GM13976 (cell line): ENCODE measurements around the gene MTAP.

Experiments
- DNase-seq: peaks from one replicate; pipeline ENCODE4 v3.0.0; 2012; ENCODE audit warnings: low spot score
- in situ Hi-C: fragments of 300-500 bp; cut with MboI; formaldehyde crosslinking; loops from one replicate; pipeline ENCODE4 v1.12.0; 2022; ENCODE audit warnings: low sequenced_read_pairs, mixed read lengths, inconsistent platforms; ENCODE audit not compliant: unreplicated experiment
- TF ChIP-seq, protein P1 (sequence below): IDR thresholded peaks from 2 replicates; pipeline ENCODE4 v1.5.1; 2012; ENCODE audit warnings: borderline replicate concordance, mild to moderate bottlenecking; ENCODE audit not compliant: insufficient read depth; ENCODE audit errors: extremely low read depth, missing control alignments, control extremely low read depth

Gene MTAP

DNA sequence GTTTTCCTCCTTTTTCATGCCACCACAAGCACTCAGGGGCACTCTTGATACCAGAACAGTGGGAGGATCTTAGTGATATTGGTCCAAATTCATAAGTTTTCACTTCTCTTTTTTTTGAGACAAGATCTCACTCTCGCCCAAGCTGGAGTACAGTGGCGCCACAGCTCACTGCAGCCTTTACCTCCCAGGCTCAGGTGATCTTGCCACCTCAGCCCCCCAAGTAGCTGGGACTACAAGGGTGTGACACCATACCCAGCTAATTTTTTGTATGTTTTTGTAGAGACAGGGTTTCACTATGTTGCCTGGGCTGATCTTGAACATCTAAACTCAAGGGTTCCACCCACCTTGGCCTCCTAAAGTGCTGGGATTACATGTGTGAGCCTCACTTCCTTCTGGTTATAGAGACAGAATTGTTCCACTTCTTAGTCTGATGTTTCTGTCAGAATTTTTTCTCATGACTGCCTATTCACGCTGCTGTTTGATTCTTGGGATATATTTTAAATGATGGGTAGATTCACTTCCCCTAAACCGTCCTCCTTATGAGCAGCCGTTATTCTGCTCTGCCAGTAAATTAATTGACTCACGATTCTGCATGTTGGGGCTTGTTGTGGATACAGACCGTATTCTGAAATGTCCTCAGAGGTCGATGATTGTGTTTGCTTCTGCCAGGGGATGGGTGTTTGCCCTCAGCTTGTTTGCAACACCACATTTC, 30.8 kb downstream of the MTAP start:
- TF ChIP-seq, protein P1, sequence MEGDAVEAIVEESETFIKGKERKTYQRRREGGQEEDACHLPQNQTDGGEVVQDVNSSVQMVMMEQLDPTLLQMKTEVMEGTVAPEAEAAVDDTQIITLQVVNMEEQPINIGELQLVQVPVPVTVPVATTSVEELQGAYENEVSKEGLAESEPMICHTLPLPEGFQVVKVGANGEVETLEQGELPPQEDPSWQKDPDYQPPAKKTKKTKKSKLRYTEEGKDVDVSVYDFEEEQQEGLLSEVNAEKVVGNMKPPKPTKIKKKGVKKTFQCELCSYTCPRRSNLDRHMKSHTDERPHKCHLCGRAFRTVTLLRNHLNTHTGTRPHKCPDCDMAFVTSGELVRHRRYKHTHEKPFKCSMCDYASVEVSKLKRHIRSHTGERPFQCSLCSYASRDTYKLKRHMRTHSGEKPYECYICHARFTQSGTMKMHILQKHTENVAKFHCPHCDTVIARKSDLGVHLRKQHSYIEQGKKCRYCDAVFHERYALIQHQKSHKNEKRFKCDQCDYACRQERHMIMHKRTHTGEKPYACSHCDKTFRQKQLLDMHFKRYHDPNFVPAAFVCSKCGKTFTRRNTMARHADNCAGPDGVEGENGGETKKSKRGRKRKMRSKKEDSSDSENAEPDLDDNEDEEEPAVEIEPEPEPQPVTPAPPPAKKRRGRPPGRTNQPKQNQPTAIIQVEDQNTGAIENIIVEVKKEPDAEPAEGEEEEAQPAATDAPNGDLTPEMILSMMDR, result no peak
- no peak for DNase-seq
- in situ Hi-C loops, result no loop called here

DNA sequence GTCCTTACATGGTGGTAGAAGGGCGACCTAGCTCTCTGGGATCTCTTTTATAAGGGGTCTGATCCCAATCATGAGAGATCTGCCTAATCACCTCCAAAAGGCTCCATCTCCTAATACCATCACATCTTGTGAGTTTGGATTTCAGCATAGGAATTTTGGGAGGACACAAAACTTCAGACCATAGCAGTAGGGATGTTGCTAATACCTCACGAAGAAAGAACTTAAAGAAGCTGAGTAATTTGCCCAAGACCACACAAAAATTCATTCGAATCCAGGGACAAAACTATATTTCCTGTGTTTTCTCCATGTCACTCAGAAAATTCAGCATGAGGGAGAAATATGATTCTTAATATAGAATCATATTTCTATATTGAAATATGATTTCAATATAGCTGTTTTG, 32.7 kb downstream of the MTAP start:
- in situ Hi-C loops, result no loop called here
- TF ChIP-seq, protein P1, result no peak
- no peak for DNase-seq

DNA sequence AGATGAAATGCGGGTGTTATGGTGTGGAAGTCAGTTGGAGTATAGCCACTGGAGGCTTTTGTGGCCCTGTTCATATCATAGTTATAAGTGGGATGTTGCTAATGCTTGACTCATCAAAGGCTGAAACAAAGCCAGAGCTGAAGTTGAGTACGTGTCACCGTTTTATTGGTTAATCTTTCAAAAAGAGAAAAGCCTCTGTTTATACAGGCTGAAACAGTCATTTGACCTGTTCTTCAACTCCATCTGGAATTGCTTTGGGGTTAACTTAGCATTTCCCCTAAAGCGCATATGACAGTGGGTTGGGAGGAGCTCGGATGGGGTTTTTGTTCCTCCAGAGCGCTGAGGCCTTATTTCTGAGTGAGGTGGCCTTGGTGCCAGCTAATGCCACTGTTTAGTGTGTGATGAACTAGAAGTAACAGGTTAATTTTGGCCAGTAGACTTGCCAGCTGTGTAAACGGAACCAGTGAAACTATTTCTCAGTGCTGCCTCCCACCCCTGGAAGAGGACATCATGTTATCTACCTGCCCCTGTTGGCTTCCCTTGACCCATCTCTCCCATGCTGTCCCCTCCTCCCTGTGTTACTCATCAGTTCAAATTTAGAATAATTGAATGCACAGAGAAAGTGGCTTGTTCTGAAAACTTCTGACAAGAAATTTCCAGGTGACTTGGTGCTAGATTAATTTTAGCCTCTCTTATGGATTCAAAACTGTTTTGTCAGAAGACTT, 34.2 kb downstream of the MTAP start:
- no peak for DNase-seq
- in situ Hi-C loops, result no loop called here
- TF ChIP-seq, protein P1, result no peak

DNA sequence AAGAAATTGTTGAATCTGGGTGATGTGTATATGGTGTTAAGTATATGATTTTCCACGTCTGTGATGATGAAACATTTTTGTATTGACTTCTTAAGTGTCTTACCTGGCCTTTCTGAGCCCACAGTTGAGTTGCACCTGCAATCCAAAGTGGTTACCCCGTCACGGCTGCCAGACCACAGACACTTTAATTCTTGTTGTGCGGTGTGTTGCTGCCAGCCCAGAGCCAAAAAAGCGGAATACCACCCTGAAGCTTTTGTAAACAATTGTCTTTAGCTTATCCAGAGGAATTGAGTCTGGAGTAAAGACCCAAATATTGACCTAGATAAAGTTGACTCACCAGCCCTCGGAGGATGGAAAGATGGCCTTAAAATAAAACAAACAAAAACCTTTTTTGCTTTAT, 35.1 kb downstream of the MTAP start:
- TF ChIP-seq, protein P1, result no peak
- DNase-seq, result no peak
- in situ Hi-C loops, result no loop called here

DNA sequence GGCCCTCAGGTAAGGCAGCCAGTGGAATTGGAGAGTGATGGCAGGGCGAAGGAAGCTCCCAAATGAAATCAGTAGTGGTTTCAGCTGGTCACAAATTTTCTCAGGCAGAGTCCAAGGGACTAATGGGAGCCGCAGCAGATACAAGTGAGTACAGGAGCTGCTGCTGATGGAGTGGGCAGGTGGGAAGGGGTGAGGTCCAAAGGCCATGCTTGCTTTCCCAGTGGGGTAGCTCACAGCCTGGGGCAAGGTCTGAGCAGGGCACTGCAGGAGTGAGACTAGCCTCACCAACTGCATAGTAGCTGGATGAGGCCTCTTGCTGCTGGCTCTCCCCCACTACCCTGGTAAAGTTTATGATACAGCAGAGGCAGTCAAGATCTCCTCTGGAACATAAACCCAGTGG, 38.2 kb downstream of the MTAP start:
- TF ChIP-seq, protein P1, result no peak
- in situ Hi-C loops, result no loop called here
- no peak for DNase-seq

DNA sequence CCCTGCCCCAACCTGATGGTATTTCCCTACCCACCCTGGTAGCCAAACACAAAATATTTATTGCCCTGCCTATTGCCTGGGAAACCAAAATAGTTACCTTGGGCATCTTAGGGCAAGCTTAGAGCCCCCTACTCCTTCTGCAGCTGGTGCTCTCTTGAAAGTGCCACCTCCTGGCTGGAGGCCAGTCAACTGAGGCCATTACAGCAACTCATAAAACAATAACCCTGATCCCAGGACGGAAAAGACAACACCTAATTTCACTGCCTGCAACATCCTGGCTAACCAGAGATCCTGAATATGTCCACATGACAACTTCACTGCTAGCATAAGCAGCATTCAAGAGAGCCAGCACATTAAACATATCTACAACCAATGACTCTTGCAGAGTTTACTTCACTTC, 38.7 kb downstream of the MTAP start:
- DNase-seq, result no peak
- TF ChIP-seq, protein P1, result no peak
- in situ Hi-C loops, result no loop called here
